Activated gamma-delta T cell treated with Interleukin-2 at 50 U/mL for 16 hours (primary cell): ENCODE results near the gene TAX1BP1.

Source experiments
- DNase-seq: peaks from one replicate; pipeline ENCODE4 v3.0.0-alpha.2; 2020

The TAX1BP1 gene

GRCh38 chr7:27739909-27740448 is at the start of gene TAX1BP1:
TAX1BP1 (plus strand) TSS chr7:27740162; CDS start chr7:27748525, 8,363 bp downstream.
- DNase-seq, result peak; percentile 95

GRCh38 chr7:27690649-27691048 is 49.3 kb upstream of the TAX1BP1 start:
- DNase-seq, result no peak

- DNase-seq, result no peak
These were observed 46.2 kb upstream of the TAX1BP1 start for GRCh38 chr7:27693794-27694193.

GRCh38 chr7:27695096-27695495 is 44.9 kb upstream of the TAX1BP1 start:
- DNase-seq, result no peak

- no peak for DNase-seq
These were observed 42.0 kb upstream of the TAX1BP1 start for GRCh38 chr7:27697861-27698430.

GRCh38 chr7:27699751-27700150 is 40.2 kb upstream of the TAX1BP1 start:
- no peak for DNase-seq

GRCh38 chr7:27700501-27700900 is 39.5 kb upstream of the TAX1BP1 start:
- no peak for DNase-seq

GRCh38 chr7:27703181-27703580 is 36.8 kb upstream of the TAX1BP1 start:
- DNase-seq, result no peak

- no peak for DNase-seq
These were observed 35.4 kb upstream of the TAX1BP1 start for GRCh38 chr7:27704422-27705199.

GRCh38 chr7:27705200-27705594 is 34.8 kb upstream of the TAX1BP1 start:
- DNase-seq, result no peak

- DNase-seq, result no peak
These were observed 31.5 kb upstream of the TAX1BP1 start for GRCh38 chr7:27708485-27708884.

- DNase-seq, result no peak
These were observed 30.6 kb upstream of the TAX1BP1 start for GRCh38 chr7:27709137-27710075.

- DNase-seq, result no peak
These were observed 27.7 kb upstream of the TAX1BP1 start for GRCh38 chr7:27712217-27712616.

- no peak for DNase-seq
These were observed 25.0 kb upstream of the TAX1BP1 start for GRCh38 chr7:27714831-27715444.

- DNase-seq, result no peak
These were observed 16.9 kb upstream of the TAX1BP1 start for GRCh38 chr7:27723085-27723484.

- DNase-seq, result no peak
These were observed 12.9 kb upstream of the TAX1BP1 start for GRCh38 chr7:27727058-27727457.

- DNase-seq, result no peak
These were observed 9.8 kb upstream of the TAX1BP1 start for GRCh38 chr7:27730112-27730511.

GRCh38 chr7:27734583-27734982 is 5.4 kb upstream of the TAX1BP1 start:
- no peak for DNase-seq

- no peak for DNase-seq
These were observed 4.8 kb upstream of the TAX1BP1 start for GRCh38 chr7:27735165-27735564.

- DNase-seq, result no peak
These were observed 4.1 kb upstream of the TAX1BP1 start for GRCh38 chr7:27735831-27736230.

GRCh38 chr7:27737178-27737577 is 2.8 kb upstream of the TAX1BP1 start:
- DNase-seq, result no peak

GRCh38 chr7:27737616-27738015 is 2.3 kb upstream of the TAX1BP1 start:
- no peak for DNase-seq
